GM12891 (cell line): Measurements from ENCODE around the gene KCNH1.

Experiments
- POLR2A ChIP-seq: IDR thresholded peaks from 2 replicates; pipeline ENCODE4 v1.6.1; 2011; ENCODE audit warnings: low read depth, low read length, control low read depth
- POLR2AphosphoS5 ChIP-seq: IDR thresholded peaks from 2 replicates; pipeline ENCODE4 v1.6.1; 2011; ENCODE audit warnings: low read depth, low read length, control low read depth
- SPI1 ChIP-seq: IDR thresholded peaks from 2 replicates; pipeline ENCODE4 v1.6.1; 2011; ENCODE audit warnings: low read depth, low read length, control low read depth
- TAF1 ChIP-seq: IDR thresholded peaks from 2 replicates; pipeline ENCODE4 v1.6.1; 2011; ENCODE audit warnings: low read depth, low read length, control low read depth

- TF ChIP-seq POLR2A, result no peak
- no peak for TF ChIP-seq POLR2AphosphoS5
- no peak for TF ChIP-seq SPI1
- TF ChIP-seq TAF1, result no peak
Observed at GRCh38 chr1:210819266-210819665, 314.7 kb downstream of the KCNH1 start.
